Measurements from ENCODE around the gene DNMT3A.
A peak's percentile ranks its signal among the peaks of the same experiment; 100 is the strongest.
"Not testable (repeated sequence)": the region's sequence is repeated elsewhere in the genome, so short reads cannot be mapped to it uniquely, and the experiment has no call there.

The DNMT3A gene

DNA sequence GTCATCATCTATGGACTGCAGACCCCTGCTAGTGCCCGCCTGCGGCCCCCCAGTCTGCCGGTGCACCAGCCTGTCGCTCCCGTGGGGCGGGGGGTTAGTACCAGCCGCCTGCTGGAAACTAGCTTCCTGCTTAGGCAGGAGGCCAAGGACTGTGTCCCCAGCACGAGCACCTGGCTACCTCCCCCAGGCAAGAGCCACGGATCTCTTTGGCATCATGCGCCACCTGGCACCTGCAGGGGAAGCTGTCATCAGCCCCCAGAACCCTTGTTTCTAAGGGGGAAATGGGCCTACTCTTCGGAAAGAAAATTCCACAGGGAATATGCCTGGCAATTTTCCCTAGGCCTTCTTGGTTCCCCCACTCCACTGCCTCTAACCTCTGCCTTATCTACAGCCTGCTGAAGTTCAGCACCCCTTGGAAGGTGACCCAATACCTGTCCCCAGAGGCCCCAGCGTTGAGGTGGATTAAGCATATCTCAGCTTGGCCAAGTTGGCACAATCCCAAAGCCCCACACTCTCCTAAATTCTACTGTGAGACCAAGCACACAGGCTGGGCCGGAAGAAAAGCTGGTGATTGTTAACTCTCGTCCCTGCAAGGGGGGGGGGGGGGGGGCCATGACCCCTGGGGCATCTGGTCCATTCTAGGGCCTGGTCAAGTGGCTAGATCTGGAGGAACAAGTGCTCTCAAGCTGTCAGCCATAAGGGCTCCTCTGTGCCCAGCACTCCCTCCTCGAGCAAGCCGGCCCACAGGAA is 111.4 kb downstream of the DNMT3A start:
- DNase-seq = no peak

DNA sequence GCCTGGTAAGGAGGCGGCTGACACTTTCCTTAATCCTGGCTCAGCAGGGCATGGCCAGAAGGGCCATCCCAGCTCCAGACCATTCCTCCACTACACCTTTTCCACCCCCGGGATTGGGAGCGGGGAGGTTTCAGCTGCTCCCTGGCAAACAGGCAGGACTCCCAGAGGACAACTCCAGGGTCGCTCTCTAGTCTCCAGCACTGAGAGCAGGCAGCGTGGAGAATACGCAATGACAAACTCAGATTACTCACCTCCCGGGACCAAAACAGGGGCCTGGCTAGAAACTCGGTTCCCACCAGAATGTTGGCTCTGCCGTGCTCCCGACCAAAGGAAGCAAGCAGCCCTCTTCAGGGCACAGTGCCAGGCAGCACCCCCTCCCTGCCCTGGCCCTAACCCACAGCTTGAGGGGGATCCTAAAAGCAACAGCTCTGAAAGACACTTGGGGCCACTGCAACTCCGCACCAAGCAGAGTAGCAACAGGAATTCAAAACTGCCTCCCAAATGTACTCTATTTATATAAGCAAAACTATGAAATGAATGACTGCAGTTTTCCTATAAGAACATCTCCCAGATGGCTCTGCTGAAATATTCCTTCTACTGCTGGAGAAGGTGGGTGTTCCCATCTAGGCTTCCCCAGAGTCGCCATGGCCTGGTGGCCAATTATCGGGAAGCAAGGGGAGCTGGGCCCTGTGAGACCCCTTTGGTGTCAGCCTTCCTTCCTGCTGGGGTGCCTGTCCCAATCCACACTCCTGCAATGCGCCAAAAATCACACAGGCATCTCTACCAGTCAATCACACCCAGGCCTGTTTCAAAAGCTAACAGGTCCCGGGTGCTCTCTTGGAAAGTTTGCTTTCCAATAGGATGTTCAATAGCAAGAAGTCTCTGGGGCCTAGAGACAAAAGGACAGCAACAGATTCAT is 112.2 kb downstream of the DNMT3A start:
- DNase-seq = no peak

DNA sequence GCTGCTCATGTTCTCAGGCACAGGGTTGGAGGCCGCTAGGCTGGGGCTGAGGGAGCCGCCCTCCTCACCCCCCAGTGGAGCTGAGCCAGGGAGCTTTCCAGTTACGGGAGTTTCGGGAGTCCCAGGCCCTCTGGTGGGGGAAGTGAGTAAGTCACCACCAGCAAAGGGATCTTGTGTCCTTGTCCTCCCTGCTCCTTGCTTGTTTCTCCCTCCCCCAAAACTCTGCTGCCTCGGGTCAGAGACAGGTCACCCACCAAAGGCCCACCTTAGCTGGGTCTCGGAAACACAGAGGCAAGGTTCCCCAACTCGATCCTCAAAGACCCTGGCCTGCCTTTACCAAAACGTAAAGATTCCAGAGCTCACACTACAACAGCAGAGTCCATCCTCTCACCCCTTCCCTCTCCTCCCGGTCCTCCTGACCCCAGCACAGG is 112.9 kb downstream of the DNMT3A start:
- DNase-seq = peak; percentile 50

DNA sequence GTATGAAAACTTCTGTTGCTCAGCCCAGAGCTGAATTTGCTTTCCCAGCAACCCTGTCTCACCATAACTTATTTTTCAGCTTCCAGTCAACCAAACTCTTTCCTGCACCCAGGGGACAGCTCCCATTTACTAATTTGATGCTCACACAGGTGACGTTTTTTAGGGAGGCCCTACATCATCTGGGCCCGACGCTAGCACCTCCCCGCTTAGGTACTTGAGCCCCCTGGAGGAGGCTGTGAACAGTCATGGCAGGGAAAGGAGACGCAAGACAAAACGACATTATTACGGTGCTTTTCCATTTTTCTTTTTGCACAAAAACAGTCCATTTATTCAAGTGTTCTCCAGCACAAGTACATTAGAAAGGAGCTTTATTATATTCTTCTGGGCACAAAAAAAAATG is 114.1 kb downstream of the DNMT3A start:
- DNase-seq = no peak

DNA sequence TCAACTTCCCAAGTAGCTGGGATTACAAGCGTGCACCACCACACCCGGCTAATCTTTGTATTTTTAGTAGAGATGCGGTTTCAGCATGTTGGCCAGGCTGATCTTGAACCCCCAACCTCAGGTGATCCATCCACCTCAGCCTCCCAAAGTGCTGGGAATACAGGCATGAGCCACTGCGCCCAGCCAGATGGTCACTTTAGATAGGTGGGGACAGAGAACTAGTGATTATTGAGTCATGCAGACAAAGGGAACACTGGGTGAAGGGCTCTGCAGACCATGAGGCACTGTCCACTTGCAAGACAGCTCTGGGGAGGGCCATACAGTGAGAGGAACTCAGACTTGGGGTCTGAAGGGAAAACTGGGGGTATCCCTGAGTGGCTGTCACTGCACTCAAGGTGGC is 114.9 kb downstream of the DNMT3A start:
- DNase-seq = no peak

DNA sequence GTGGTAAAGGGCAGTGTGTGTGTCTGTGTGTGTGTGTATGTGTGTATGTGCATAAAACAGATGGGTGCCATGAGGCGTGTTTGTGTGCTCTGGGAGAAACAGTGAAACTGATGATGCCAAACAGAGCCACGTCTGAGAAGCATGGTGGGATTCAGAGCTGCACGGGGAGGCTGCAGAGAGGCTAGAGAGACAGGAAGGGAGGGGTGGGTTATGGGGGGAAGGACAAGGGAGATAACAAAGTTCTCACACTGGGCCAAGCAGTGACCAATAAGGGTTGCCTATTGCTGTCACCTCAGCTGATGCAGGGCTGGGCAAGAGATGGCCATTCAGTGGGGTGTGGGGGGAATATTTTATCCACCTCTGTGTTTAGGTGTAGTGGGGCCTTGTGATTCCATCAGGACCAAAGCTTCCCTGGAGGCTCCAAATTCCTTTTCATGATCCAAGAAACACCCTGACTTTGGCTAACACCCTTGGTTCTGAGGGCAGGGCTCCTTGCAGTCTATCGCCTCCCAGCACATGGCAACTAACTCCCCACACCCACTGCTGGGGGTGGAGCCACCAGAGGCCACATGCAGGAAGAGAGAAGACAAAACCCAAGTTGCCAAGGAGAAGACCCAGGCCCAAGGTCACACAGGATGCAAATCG is 119.1 kb downstream of the DNMT3A start:
- no peak for DNase-seq

DNA sequence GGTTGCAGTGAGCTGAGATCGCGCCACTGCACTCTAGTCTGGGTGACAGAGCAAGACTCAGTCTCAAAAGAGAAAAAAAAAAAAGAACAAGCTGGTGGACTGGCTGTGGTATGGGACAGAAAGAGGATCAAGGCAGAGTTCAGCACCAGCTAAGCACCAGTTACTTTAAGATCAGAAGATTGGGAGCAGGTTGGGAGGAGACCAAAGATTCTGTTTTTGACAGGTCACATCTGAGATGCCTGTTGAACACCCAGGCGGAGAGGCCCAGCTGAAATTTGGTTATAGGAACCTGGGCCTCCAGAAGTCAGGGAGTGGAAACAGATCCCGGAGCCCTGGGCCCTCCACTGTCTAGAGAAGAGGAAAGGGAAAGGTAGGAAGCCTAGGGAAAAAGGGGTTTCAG is 120.1 kb downstream of the DNMT3A start:
- no peak for DNase-seq

DNA sequence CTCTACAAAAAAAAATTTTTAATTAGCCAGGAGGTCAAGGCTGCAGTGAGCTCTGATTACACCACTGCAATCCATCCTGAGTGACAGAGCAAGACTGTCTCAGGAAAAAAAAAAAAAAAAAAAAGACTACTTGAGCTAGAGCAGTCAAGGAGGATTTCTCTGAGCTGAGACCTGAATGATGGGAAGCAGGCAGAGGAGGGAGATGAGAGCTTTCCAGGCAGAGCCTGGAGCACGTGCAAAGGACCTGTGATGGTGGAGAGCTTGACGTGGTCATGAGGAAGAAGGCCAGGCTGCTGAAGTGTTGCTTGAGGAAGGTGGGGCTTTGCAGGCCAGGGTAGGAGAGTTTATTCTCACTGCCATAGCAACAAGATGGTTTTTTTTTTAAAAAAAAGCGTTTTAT is 121.4 kb downstream of the DNMT3A start:
- no peak for DNase-seq

DNA sequence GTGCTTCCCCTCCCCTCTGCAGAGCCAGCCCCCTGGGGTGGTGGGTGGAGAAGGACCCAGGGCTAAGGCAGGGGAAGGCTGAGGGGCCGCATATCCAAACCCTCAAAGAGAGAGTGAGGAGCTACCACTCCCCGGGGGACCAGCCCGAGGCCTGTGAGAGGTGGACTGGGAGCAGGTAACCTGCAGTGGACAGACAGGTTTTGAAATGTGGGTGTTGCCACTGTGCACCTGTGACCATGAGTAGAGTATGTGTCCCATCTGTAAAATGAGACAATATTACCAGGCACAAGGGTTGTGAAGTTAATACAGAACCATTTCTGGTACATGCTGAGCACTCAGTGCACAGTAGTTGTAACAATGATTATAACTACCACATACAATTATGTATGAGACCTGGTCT is 122.1 kb downstream of the DNMT3A start:
- no peak for DNase-seq

DNA sequence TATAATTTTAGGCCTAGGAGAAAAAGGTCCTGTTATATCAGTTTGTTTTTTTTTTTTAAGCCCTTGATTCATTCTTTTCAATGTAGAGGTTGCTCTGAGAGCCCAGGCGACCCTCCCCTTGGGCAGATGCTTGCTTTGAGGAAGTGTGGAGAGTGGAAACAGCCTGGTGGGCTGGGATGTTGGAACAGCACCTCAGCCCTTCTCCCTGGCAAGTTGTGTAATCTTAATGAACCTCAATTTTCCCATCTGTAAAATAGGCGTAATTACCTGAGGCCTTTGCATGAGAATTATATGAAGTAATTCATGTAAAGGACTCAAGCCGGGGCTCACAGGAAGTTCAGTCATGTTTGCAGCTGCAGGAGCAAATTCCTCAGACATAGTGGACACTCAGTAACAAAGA is 123.6 kb downstream of the DNMT3A start:
- DNase-seq = no peak

DNA sequence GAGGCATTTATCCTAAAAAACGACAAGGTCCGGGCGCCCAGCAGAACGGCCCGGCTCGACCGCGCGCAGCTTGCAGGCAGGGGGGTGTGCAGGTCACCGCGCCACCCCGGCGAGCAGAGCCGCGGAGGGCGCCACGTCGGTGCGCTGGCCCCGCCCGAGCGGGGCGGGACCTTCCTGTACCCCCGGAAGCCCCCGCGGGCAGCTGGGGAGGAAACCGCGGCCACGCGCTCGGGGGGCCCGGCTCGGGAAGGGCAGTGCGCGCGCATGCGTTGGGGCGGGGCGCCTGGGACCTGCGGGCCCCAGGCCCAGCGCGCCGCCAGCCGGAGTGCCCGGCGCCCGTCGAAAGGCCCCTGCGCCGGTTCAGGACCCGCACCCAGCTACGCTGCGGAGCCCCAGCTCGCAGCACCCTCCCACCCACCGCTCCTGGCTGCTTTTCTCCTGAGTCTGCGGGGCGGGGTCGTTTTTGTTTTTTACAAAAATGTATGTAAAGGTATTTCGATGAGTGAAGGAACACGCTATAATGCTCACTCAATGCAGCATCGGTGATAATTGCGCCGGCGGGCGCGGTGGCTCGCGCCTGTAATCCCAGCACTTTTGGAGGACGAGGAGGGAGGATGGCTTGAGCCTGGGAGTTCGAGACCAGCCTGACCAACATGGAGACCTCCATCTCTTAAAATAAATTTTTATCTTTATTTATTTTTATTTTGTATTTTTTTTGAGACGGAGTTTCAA is 125.6 kb downstream of the DNMT3A start:
- DNase-seq = peak; percentile 88 to 89

DNA sequence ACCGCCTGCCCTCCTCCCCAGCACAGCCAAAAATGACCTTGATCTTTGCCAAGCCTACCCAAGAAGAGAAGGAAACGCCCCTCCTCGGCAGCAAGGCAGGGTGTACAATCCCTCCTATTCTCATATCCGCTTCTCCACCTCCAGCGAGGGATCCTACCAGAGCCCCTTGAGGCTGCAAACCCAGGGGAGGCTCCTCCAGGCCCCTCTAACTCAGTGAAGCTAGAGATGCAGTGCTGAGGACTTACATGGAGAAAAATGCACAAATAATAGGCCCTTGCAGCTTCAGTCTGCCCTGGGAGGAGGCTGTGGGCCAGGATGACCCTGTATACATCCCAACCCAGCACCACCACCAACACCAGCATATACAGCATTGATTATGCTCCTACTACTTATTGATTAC is 126.5 kb downstream of the DNMT3A start:
- DNase-seq = peak in 1 of 2 donors; percentile 11

DNA sequence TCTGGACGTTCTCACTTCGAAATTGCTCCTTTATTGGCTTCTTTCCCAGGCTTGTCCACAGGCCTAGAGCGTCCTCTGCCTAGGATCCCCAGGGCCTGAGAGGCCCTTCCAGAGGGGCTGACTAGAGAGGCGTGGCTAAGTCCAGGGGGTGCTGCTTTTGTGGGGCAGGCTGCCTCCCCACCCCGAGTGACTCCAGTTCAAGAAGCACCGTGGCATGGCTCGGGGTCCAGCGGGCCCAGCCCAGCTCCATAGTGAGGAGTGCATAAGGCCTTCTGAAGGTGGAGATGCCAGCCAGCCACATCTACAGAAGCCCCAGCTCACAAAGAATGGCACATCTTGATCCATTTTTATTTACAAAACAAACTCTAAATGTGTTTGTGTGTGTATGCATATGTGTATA is 128.5 kb downstream of the DNMT3A start:
- DNase-seq = no peak

DNA sequence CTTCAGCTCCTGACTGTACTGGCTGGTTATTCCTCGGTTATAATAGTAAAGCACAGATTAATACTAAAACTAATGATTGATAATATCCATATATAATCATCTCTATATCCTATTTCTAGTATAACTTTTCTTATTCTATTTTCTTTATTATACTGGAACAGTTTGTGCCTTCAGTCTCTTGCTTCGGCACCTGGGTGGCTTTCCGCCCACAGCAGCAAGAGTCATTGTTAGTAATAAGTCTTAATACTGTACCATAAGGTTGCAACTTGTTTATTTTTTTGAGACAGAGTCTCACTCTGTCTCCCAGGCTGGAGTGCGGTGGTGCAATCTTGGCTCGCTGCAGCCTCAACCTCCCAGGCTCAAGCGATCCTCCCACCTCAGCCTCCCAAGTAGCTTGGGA is 130.8 kb downstream of the DNMT3A start:
- not testable (repeated sequence) for DNase-seq

DNA sequence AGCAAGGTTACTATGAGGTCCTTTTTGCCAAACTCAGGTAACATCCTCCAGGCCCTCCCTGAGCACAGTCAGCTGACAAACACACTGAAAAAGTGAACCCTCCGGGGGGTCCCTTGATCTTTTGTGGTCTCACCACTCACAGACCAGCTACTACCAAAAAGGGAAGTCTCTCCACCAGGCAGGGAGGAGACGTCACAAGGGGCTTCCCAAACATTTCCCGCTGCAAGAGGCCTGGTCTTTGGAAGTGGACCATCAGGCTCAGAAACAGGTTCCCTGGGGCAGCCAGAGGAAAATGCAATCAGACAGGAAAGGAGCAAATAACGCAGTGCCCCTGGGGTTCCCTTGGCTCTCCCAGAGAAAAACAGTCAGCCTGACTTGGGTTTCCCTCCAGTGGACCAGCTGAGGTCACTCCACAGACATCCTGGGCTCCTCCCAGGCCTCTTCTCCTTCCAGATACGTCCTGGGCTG is 134.6 kb downstream of the DNMT3A start:
- DNase-seq = peak in 1 of 2 donors; percentile 64

DNA sequence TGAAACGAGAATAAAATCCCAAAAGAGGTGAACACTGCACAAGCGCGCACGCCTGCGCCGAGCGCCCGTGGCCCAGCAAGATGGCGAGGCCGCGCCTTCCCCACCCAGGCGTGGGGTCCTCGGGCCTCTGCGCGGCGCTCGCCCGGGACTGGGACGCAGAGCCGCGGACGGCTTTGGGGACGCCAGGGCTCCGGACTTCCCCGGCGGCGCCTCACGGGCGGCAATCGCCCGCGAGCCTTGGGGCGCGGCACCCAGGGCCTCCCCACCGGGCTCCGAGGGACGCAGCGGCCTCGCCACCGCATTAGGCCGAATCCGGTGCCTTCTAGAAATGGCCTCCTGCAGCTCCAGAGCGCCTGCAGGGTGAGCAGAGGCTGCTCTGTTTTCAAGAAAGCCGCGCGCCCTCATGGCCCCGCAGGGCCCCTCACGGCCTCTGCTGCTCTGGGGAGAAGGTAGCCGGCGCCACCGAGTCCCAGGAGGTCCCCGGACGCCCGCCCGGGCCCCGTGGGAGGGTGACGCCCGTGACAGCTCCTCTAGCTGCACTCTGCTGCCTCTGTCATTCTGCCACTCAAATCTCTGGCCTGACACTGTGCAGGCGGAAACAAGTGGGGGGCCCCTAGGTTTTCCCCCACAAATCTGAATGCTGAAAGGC is 137.4 kb downstream of the DNMT3A start:
- peak; percentile 14 to 49 for DNase-seq

DNA sequence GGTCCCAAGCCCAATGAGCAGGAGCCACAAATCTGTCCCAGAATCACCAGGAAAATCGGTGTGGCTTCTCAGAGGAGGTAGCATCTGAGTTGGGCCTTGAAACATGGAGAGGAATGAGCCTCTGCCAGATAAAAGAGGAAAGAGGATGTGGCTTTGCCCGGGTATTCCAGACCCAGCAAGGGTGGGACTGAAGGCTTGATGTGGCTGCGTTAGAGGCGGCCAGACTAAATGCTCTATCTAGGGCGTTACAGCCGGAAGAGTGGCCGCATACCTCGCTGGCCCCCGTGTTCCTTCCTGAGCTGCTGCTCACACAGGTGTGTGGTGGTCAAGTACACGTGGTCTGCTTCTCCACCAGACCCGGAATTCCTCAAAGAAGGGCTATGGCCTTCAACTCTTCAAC is 139.4 kb downstream of the DNMT3A start:
- no peak for DNase-seq

DNA sequence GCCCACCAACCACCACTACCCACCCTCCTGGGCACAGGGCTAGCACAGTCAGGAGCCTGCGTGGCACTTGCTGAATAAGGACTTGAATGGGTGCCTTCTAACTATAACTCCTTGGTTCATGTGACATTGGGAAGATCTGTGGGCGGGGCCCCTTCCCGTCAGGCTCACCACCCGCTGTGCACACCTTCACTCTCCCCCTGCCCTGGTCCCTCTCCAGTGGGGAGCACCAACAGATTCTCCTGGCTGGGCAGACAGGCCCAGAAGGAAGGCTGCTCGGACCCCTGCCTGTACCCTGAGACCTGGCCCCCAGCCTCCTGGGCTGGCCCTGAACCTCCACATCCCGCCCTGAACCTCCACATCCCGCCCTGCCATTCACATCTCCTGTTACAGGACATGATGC is 139.9 kb downstream of the DNMT3A start:
- no peak for DNase-seq

DNA sequence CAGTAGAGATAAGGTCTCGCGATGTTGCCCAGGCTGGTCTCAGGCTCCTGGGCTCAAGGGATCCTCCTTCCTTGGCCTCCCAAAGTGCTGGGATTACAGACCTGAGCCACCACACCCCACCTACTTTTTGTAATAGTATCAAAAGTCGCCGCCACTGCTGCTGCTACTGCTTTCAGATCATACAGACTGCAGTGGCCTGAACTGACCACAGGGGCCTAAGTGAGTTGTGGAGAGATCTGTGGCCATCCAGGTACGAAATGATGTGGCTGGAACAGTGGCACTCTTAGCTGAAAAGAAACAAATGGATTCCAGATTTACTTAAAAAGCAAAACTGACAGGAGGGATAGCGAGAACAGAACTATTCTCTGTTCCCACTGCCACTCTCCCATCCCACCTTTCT is 140.5 kb downstream of the DNMT3A start:
- no peak for DNase-seq

DNA sequence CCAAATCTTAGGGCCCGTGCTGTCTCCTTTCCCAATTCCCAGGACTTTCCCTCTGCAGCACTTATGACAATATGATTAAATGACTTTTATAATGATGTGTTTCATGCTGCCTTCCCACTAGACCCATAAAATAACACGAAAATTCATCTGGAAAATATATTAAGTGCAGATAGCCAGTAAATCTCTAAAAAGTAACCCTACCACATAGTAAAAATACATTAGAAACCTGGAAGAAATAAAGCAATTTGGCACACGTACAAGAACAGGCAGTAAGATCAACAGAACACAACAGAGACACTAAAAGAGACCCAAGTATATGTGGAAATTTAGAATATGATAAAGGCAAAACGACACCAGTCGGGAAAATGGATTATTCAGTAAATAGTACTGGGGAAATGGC is 143.1 kb downstream of the DNMT3A start:
- DNase-seq = no peak

DNA sequence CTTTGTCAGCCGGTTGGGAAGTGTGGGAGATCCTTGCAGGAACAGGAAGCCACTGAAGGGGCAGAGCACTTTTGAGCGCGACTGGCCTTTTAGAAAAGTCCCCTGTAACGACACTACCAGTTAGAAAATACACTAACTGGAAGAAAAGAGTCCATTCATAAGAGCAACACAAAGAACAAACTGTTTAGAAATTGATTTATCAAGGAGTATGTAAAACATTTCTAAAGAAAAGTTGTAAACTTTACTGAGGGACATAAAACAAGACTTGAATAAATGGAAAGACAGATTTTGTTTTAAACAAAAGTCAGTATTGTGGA is 143.6 kb downstream of the DNMT3A start:
- DNase-seq = no peak

Measured in CD4-positive, alpha-beta T cell treated with Interleukin-4 for 1 hour (primary cell).